Right atrium auricular region (tissue), 2 donors: Measurements from ENCODE around the gene TRPM3. TPM values are rescaled to one million over a fixed set of nuclear protein-coding genes. Genes with fewer than 3 reads are reported as not detected.

Source experiments
- DNase-seq: peaks from one replicate; pipeline ENCODE4 v3.0.0-alpha.2; 2019; ENCODE audit warnings: low spot score
- H3K27ac ChIP-seq, 2 donors: fragments of 200-600 bp; sonication (generic); 1 replicate in 1 of 2; 2 replicates in 1 of 2; pipeline ENCODE4 v1.5.1; 2016 to 2019
- H3K27me3 ChIP-seq, 2 donors: fragments of 200-600 bp; sonication (generic); one replicate each; pipeline versions ENCODE4 v1.5.1 to v1.6.0; 2017 to 2019
- H3K36me3 ChIP-seq: fragments of 200-600 bp; sonication (generic); one replicate; pipeline ENCODE4 v1.5.1; 2016
- H3K4me1 ChIP-seq, 2 donors: fragments of 200-600 bp; sonication (generic); one replicate each; pipeline versions ENCODE4 v1.5.1 to v1.6.0; 2017 to 2019
- H3K4me3 ChIP-seq, 2 donors: fragments of 200-600 bp; sonication (generic); 1 replicate in 1 of 2; 2 replicates in 1 of 2; pipeline ENCODE4 v1.5.1; 2017 to 2019; ENCODE audit warnings: mild to moderate bottlenecking in 1 of 2, moderate library complexity in 1 of 2
- H3K9me3 ChIP-seq, 2 donors: fragments of 200-600 bp; sonication (generic); one replicate each; pipeline ENCODE4 v1.5.1; 2019
- CTCF ChIP-seq, 2 donors: fragments of 200-600 bp; sonication (generic); IDR thresholded peaks; one replicate each; pipeline ENCODE4 v1.5.1; 2019; ENCODE audit warnings: antibody characterized with exemption in 2 of 2
- total RNA-seq, 2 donors: library from RNA; depleted of rRNA; stranded (reverse); fragments of >200 nt; gene quantifications; one replicate each; pipeline ENCODE4 v1.1.0, GENCODE V29; 2016

Gene TRPM3
- total RNA-seq, 2 donors from 2014 or later = 0.59 to 1.5 TPM

GRCh38 chr9:71073494-71073893 lies 47.9 kb downstream of the TRPM3 start:
- no peak for DNase-seq
- Histone ChIP-seq H3K36me3 (no peaks in the 10 kb centered on the region), H3K27me3 (no peaks in the 10 kb centered on the region), H3K4me1 (no peaks in the 10 kb centered on the region), H3K9me3 (no peaks in the 10 kb centered on the region), H3K27ac (no peak overlapping the region), H3K4me3 (no peak overlapping the region)
- no peak for TF ChIP-seq CTCF (IDR thresholded peaks at IDR 0.05)

- Histone ChIP-seq H3K9me3 (no peaks in the 10 kb centered on the region), H3K4me1 (no peaks in the 10 kb centered on the region), H3K27ac (no peak overlapping the region), H3K36me3 (no peaks in the 10 kb centered on the region), H3K27me3 (no peaks in the 10 kb centered on the region), H3K4me3 (no peak overlapping the region)
- no peak for DNase-seq
- no peak for TF ChIP-seq CTCF (IDR thresholded peaks at IDR 0.05)
Measured at GRCh38 chr9:71072587-71072986, 48.8 kb downstream of the TRPM3 start.

- no peaks in the 10 kb centered on the region for H3K27me3 ChIP-seq
- H3K27ac ChIP-seq = no peak overlapping the region
- H3K9me3 ChIP-seq = no peaks in the 10 kb centered on the region
- no peaks in the 10 kb centered on the region for H3K4me1 ChIP-seq
- H3K4me3 ChIP-seq = no peak overlapping the region
- H3K36me3 ChIP-seq = no peaks in the 10 kb centered on the region
- TF ChIP-seq CTCF (IDR thresholded peaks at IDR 0.05) = no peak
- DNase-seq = no peak
Measured at GRCh38 chr9:71071633-71072032, 49.8 kb downstream of the TRPM3 start.

GRCh38 chr9:71058660-71059059 lies 62.8 kb downstream of the TRPM3 start:
- Histone ChIP-seq H3K27me3 (no peaks in the 10 kb centered on the region), H3K27ac (no peak overlapping the region), H3K36me3 (no peaks in the 10 kb centered on the region), H3K9me3 (no peaks in the 10 kb centered on the region), H3K4me3 (no peak overlapping the region), H3K4me1 (no peaks in the 10 kb centered on the region)
- no peak for DNase-seq
- TF ChIP-seq CTCF (IDR thresholded peaks at IDR 0.05) = no peak

- H3K36me3 ChIP-seq = no peaks in the 10 kb centered on the region
- no peaks in the 10 kb centered on the region for H3K27me3 ChIP-seq
- DNase-seq = no peak
- no peak overlapping the region for H3K4me3 ChIP-seq
- no peaks in the 10 kb centered on the region for H3K9me3 ChIP-seq
- H3K4me1 ChIP-seq = no peaks in the 10 kb centered on the region
- H3K27ac ChIP-seq = no peak overlapping the region
- TF ChIP-seq CTCF (IDR thresholded peaks at IDR 0.05) = no peak
Measured at GRCh38 chr9:71052287-71052686, 69.1 kb downstream of the TRPM3 start.

GRCh38 chr9:71048280-71048679 lies 73.1 kb downstream of the TRPM3 start:
- no peak overlapping the region for H3K4me3 ChIP-seq
- DNase-seq = no peak
- H3K27me3 ChIP-seq = no peaks in the 10 kb centered on the region
- H3K4me1 ChIP-seq = no peaks in the 10 kb centered on the region
- no peak overlapping the region for H3K27ac ChIP-seq
- no peaks in the 10 kb centered on the region for H3K9me3 ChIP-seq
- TF ChIP-seq CTCF (IDR thresholded peaks at IDR 0.05) = no peak
- no peaks in the 10 kb centered on the region for H3K36me3 ChIP-seq
